Activated CD8-positive, alpha-beta memory T cell treated with anti-CD3 and anti-CD28 coated beads, Interleukin-2, amount 10 ng/mL, durations not matched to agents 7 days and 5 days (primary cell): ENCODE measurements around the gene PTPRO. TPM values are rescaled to one million over a fixed set of nuclear protein-coding genes. Genes with fewer than 3 reads are reported as not detected.

Experiments
- ATAC-seq: fragments of 150-1000 bp; cut with Tn5 transposase; one replicate; pipeline ENCODE4 v1.10.0; 2021; ENCODE audit warnings: moderate library complexity
- CTCF ChIA-PET: fragments of 350-600 bp; sonication (Branson Sonifier 250); formaldehyde crosslinking; loops from one replicate; lab custom pipeline; 2021; ENCODE audit warnings: antibody characterized with exemption; lab: Charles Lee
- DNase-seq: peaks from one replicate; pipeline ENCODE4 v3.0.0-alpha.2; 2020
- H3K27ac Mint-ChIP-seq: one replicate; pipeline ENCODE4 v1.8.0; 2021; ENCODE audit warnings: mild to moderate bottlenecking, mixed read lengths
- H3K27me3 Mint-ChIP-seq: one replicate; pipeline ENCODE4 v1.8.0; 2021; ENCODE audit warnings: mixed read lengths
- H3K36me3 Mint-ChIP-seq: one replicate; pipeline ENCODE4 v1.8.0; 2021; ENCODE audit warnings: mild to moderate bottlenecking, mixed read lengths
- H3K4me1 Mint-ChIP-seq: one replicate; pipeline ENCODE4 v1.8.0; 2021; ENCODE audit warnings: mixed read lengths
- H3K4me3 Mint-ChIP-seq: one replicate; pipeline ENCODE4 v1.8.0; 2021; ENCODE audit warnings: mild to moderate bottlenecking, moderate library complexity, mixed read lengths
- H3K9me3 Mint-ChIP-seq: one replicate; pipeline ENCODE4 v1.8.0; 2022; ENCODE audit warnings: low read depth, mixed read lengths
- total RNA-seq, 2 experiments: library from RNA; stranded (reverse); gene quantifications; one replicate each; pipeline ENCODE4 v1.2.3, GENCODE V29; 2021

The PTPRO gene
- total RNA-seq, 2 experiments from 2014 or later: 0.15 to 0.26 TPM

- Mint-ChIP-seq H3K4me1 (peaks cover 1% of the 10 kb centered on the region), H3K27me3 (no peaks in the 10 kb centered on the region), H3K4me3 (no peak overlapping the region), H3K36me3 (peaks cover under 1% of the 10 kb centered on the region), H3K27ac (no peak overlapping the region), H3K9me3 (no peaks in the 10 kb centered on the region)
- CTCF ChIA-PET: interaction anchor here (1.3 kb wide), 1 partner anchor 43 kb away, joined by 3 read pairs; no protein-coding TSS in a partner anchor
- DNase-seq (no peak), ATAC-seq (no peak)
Measured at GRCh38 chr12:15541996-15542631, 219.8 kb downstream of the PTPRO start.

GRCh38 chr12:15543347-15543746 is 221.0 kb downstream of the PTPRO start:
- Mint-ChIP-seq H3K4me3 (no peak overlapping the region), H3K27me3 (peaks cover under 1% of the 10 kb centered on the region), H3K36me3 (peaks cover 2% of the 10 kb centered on the region), H3K27ac (no peak overlapping the region), H3K4me1 (peaks cover 2% of the 10 kb centered on the region), H3K9me3 (no peaks in the 10 kb centered on the region)
- ATAC-seq (no peak), DNase-seq (no peak)
- CTCF ChIA-PET: no interaction called here

- H3K4me3 Mint-ChIP-seq: no peak overlapping the region
- DNase-seq (no peak), ATAC-seq (no peak)
- H3K4me1 Mint-ChIP-seq: peaks cover 2% of the 10 kb centered on the region
- H3K27me3 Mint-ChIP-seq: peaks cover 2% of the 10 kb centered on the region
- CTCF ChIA-PET: interaction anchor here (0.9 kb wide), 1 partner anchor 40 kb away, joined by 3 read pairs; no protein-coding TSS in a partner anchor
- H3K36me3 Mint-ChIP-seq: peaks cover 2% of the 10 kb centered on the region
- H3K9me3 Mint-ChIP-seq: no peaks in the 10 kb centered on the region
- no peak overlapping the region for H3K27ac Mint-ChIP-seq
Measured at GRCh38 chr12:15544589-15544988, 222.3 kb downstream of the PTPRO start.

GRCh38 chr12:15545334-15545733 is 223.0 kb downstream of the PTPRO start:
- Mint-ChIP-seq H3K4me1 (peaks cover 2% of the 10 kb centered on the region), H3K9me3 (no peaks in the 10 kb centered on the region)

GRCh38 chr12:15546102-15546701 is 223.9 kb downstream of the PTPRO start:
- Mint-ChIP-seq H3K36me3 (peaks cover 2% of the 10 kb centered on the region), H3K27me3 (peaks cover 2% of the 10 kb centered on the region), H3K4me3 (no peak overlapping the region), H3K4me1 (peaks cover 2% of the 10 kb centered on the region), H3K27ac (no peak overlapping the region), H3K9me3 (no peaks in the 10 kb centered on the region)
- no peak for ATAC-seq
- DNase-seq: no peak
- CTCF ChIA-PET: interaction anchor here (0.8 to 1.7 kb wide), 4 partner anchors 11 to 39 kb away, joined by 3 to 6 read pairs (median 6); no protein-coding TSS in a partner anchor

More at GRCh38 chr12:15545334-15545733, 223.0 kb downstream of the PTPRO start:
- no peak overlapping the region for H3K27ac Mint-ChIP-seq
- ATAC-seq (no peak), DNase-seq (no peak)
- peaks cover 2% of the 10 kb centered on the region for H3K36me3 Mint-ChIP-seq
- H3K4me3 Mint-ChIP-seq: no peak overlapping the region
- H3K27me3 Mint-ChIP-seq: peaks cover 2% of the 10 kb centered on the region
- CTCF ChIA-PET: interaction anchor here (1.7 kb wide), 1 partner anchor 11 kb away, joined by 6 read pairs; no protein-coding TSS in a partner anchor

GRCh38 chr12:15547063-15547462 is 224.8 kb downstream of the PTPRO start:
- Mint-ChIP-seq H3K36me3 (peaks cover 2% of the 10 kb centered on the region), H3K27ac (no peak overlapping the region), H3K4me3 (no peak overlapping the region), H3K27me3 (peaks cover 2% of the 10 kb centered on the region), H3K4me1 (peaks cover 2% of the 10 kb centered on the region), H3K9me3 (no peaks in the 10 kb centered on the region)
- CTCF ChIA-PET: interaction anchor here (0.8 to 1.7 kb wide), 5 partner anchors 10 to 38 kb away, joined by 3 to 6 read pairs (median 5); no protein-coding TSS in a partner anchor
- DNase-seq (no peak), ATAC-seq (no peak)

GRCh38 chr12:15547691-15548090 is 225.4 kb downstream of the PTPRO start:
- H3K27me3 Mint-ChIP-seq: peaks cover 2% of the 10 kb centered on the region
- H3K27ac Mint-ChIP-seq: no peak overlapping the region
- peaks cover 2% of the 10 kb centered on the region for H3K4me1 Mint-ChIP-seq
- H3K36me3 Mint-ChIP-seq: peaks cover 2% of the 10 kb centered on the region
- DNase-seq (no peak), ATAC-seq (no peak)
- no peak overlapping the region for H3K4me3 Mint-ChIP-seq
- no peaks in the 10 kb centered on the region for H3K9me3 Mint-ChIP-seq
- CTCF ChIA-PET: interaction anchor here (1.1 kb wide), 1 partner anchor 15 kb away, joined by 3 read pairs; no protein-coding TSS in a partner anchor

- Mint-ChIP-seq H3K4me1 (peaks cover 8% of the 10 kb centered on the region), H3K36me3 (peaks cover 2% of the 10 kb centered on the region), H3K9me3 (no peaks in the 10 kb centered on the region), H3K27me3 (peaks cover 2% of the 10 kb centered on the region), H3K27ac (no peak overlapping the region), H3K4me3 (no peak overlapping the region)
- no peak for ATAC-seq
- CTCF ChIA-PET: interaction anchor here (2.1 kb wide), 1 partner anchor 33 kb away, joined by 7 read pairs; no protein-coding TSS in a partner anchor
- no peak for DNase-seq
Measured at GRCh38 chr12:15550793-15551192, 228.5 kb downstream of the PTPRO start.

- DNase-seq (no peak), ATAC-seq (no peak)
- H3K27me3 Mint-ChIP-seq: peaks cover 2% of the 10 kb centered on the region
- no peak overlapping the region for H3K27ac Mint-ChIP-seq
- no peaks in the 10 kb centered on the region for H3K9me3 Mint-ChIP-seq
- CTCF ChIA-PET: no interaction called here
- peaks cover 16% of the 10 kb centered on the region for H3K4me1 Mint-ChIP-seq
- H3K36me3 Mint-ChIP-seq: no peaks in the 10 kb centered on the region
- no peak overlapping the region for H3K4me3 Mint-ChIP-seq
Measured at GRCh38 chr12:15555446-15555845, 233.1 kb downstream of the PTPRO start.

- DNase-seq: no peak
- Mint-ChIP-seq H3K4me1 (peaks cover 21% of the 10 kb centered on the region), H3K9me3 (no peaks in the 10 kb centered on the region), H3K4me3 (no peak overlapping the region), H3K27me3 (peaks cover 2% of the 10 kb centered on the region), H3K36me3 (no peaks in the 10 kb centered on the region), H3K27ac (no peak overlapping the region)
- CTCF ChIA-PET: interaction anchor here (1.1 to 3.0 kb wide), 5 partner anchors 10 to 28 kb away, joined by 3 to 13 read pairs (median 6); no protein-coding TSS in a partner anchor
- no peak for ATAC-seq
Measured at GRCh38 chr12:15556411-15557102, 234.2 kb downstream of the PTPRO start.

GRCh38 chr12:15558915-15559528 is 236.7 kb downstream of the PTPRO start:
- no peaks in the 10 kb centered on the region for H3K9me3 Mint-ChIP-seq
- ATAC-seq (no peak), DNase-seq (no peak)
- no peak overlapping the region for H3K4me3 Mint-ChIP-seq
- H3K27ac Mint-ChIP-seq: no peak overlapping the region
- H3K27me3 Mint-ChIP-seq: peaks cover 2% of the 10 kb centered on the region
- CTCF ChIA-PET: interaction anchor here (1.0 to 3.0 kb wide), 5 partner anchors 10 to 31 kb away, joined by 3 to 13 read pairs (median 3); no protein-coding TSS in a partner anchor
- H3K36me3 Mint-ChIP-seq: peaks cover 4% of the 10 kb centered on the region
- peaks cover 39% of the 10 kb centered on the region for H3K4me1 Mint-ChIP-seq

GRCh38 chr12:15561396-15561795 is 239.1 kb downstream of the PTPRO start:
- no peaks in the 10 kb centered on the region for H3K9me3 Mint-ChIP-seq
- CTCF ChIA-PET: interaction anchor here (1.6 to 3.5 kb wide), 2 partner anchors 9 to 23 kb away, joined by 5 to 17 read pairs; no protein-coding TSS in a partner anchor

More at GRCh38 chr12:15561396-15561795, 239.1 kb downstream of the PTPRO start:
- peak overlapping the region; percentile 83 for H3K27ac Mint-ChIP-seq
- peaks cover 7% of the 10 kb centered on the region for H3K27me3 Mint-ChIP-seq
- peaks cover 46% of the 10 kb centered on the region for H3K4me1 Mint-ChIP-seq
- H3K4me3 Mint-ChIP-seq: peak overlapping the region; percentile 52
- no peak for ATAC-seq
- no peak for DNase-seq
- peaks cover 6% of the 10 kb centered on the region for H3K36me3 Mint-ChIP-seq
